ENCODE measurements around the gene ELF5.
A peak's percentile ranks its signal among the peaks of the same experiment; 100 is the strongest.

Gene ELF5

GRCh38 chr11:34512840-34513681 is 533 bp downstream of the ELF5 start:
- TF ChIP-seq CTCF (IDR thresholded peaks at IDR 0.05; ENCODE audit: low read depth, low read length) = peak; percentile 80
- no peak for DNase-seq (ENCODE audit: extremely low read depth, low read depth)

GRCh38 chr11:34510673-34511072 is 2.9 kb downstream of the ELF5 start:
- no peak for DNase-seq (ENCODE audit: extremely low read depth, low read depth)
- TF ChIP-seq CTCF (IDR thresholded peaks at IDR 0.05; ENCODE audit: low read depth, low read length) = no peak

- no peak for DNase-seq (ENCODE audit: extremely low read depth, low read depth)
- TF ChIP-seq CTCF (IDR thresholded peaks at IDR 0.05; ENCODE audit: low read depth, low read length) = no peak
These were observed 3.4 kb downstream of the ELF5 start for GRCh38 chr11:34510218-34510617.

GRCh38 chr11:34509336-34509876 is 4.2 kb downstream of the ELF5 start:
- no peak for DNase-seq (ENCODE audit: extremely low read depth, low read depth)
- TF ChIP-seq CTCF (IDR thresholded peaks at IDR 0.05; ENCODE audit: low read depth, low read length) = no peak

GRCh38 chr11:34508524-34508923 is 5.1 kb downstream of the ELF5 start:
- no peak for TF ChIP-seq CTCF (IDR thresholded peaks at IDR 0.05; ENCODE audit: low read depth, low read length)
- no peak for DNase-seq (ENCODE audit: extremely low read depth, low read depth)

GRCh38 chr11:34507610-34508009 is 6.0 kb downstream of the ELF5 start:
- no peak for DNase-seq (ENCODE audit: extremely low read depth, low read depth)
- no peak for TF ChIP-seq CTCF (IDR thresholded peaks at IDR 0.05; ENCODE audit: low read depth, low read length)

GRCh38 chr11:34507156-34507555 is 6.4 kb downstream of the ELF5 start:
- TF ChIP-seq CTCF (IDR thresholded peaks at IDR 0.05; ENCODE audit: low read depth, low read length) = no peak
- no peak for DNase-seq (ENCODE audit: extremely low read depth, low read depth)
